Measurements from ENCODE around the gene TENM4. TPM values are rescaled to one million over a fixed set of nuclear protein-coding genes. Genes with fewer than 3 reads are reported as not detected.

The TENM4 gene
- total and polyA plus RNA-seq, 4 donors = 0.02 to 0.33 (median 0.14) TPM

DNA sequence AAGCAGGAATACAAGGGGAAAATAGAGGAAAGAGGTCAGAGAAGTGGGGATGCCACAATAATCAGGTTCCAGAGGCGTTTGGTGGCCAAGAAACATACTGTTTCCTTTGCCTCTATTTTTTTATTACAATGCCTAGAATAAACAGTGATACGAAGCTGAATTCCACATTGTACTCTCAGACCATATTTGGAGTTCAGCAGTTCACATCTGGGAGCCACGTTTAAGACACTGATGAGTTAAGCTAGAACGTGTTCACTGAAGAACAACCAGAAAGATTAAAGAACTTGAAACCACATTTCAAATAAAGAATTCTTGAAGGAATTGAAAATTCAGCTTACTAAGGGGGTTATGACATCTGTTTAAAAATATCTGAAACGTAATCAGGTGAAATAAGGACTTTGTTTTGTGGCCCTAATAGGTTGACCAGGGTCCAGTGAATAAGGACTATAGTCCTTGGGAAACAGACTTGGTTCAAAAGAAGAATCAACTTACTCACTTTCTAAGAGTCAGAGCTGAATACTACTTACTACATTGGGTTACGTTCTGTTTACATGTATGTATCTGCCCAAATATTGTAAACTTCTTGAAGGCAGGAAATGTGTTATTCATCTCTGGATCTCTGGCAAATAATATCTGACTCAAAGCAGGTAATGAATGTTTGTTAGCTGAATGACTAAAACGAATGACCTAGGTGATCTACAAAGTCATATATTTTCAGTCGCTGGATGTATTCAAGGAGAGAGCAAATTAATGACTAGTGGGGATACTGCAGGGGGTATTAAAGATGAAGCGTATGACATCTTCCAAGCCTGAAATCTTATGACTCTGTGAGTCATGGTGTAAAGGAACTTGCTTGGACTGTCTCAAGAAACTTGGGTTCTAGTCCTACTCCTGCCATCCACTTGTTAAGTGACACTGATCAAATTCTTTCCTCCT lies 619.2 kb downstream of the TENM4 start:
- Histone ChIP-seq H3K4me3 (ENCODE audit: low read depth in 1 of 3, low read length in 3 of 3) (no peak overlapping the region), H3K9ac (ENCODE audit: low read depth in 1 of 2, low read length in 2 of 2) (no peak overlapping the region), H3K27ac (ENCODE audit: low read depth in 1 of 2, low read length in 2 of 2) (no peak overlapping the region), H3K27me3 (ENCODE audit: control insufficient read depth in 4 of 4, insufficient read depth in 4 of 4, low read length in 3 of 4) (no peaks in the 10 kb centered on the region), H3K9me3 (ENCODE audit: control insufficient read depth in 4 of 4, low read length in 3 of 4) (no peaks in the 10 kb centered on the region), H3K4me1 (ENCODE audit: control insufficient read depth in 4 of 4, insufficient read depth in 4 of 4, low read length in 3 of 4) (no peaks in the 10 kb centered on the region), H3K36me3 (ENCODE audit: control insufficient read depth in 4 of 4, insufficient read depth in 3 of 4, low read depth in 1 of 4, low read length in 3 of 4) (no peaks in the 10 kb centered on the region)
- DNase-seq (ENCODE audit: low spot score) = no peak
- WGBS = 61% methylated on average over 9 of the region's 9 CpGs
- TF ChIP-seq YY1 (IDR thresholded peaks at IDR 0.05) = no peak
- TF ChIP-seq EGR1 (IDR thresholded peaks at IDR 0.05; ENCODE audit: low read depth in 2 of 2) = no peak
- TF ChIP-seq, protein P1, sequence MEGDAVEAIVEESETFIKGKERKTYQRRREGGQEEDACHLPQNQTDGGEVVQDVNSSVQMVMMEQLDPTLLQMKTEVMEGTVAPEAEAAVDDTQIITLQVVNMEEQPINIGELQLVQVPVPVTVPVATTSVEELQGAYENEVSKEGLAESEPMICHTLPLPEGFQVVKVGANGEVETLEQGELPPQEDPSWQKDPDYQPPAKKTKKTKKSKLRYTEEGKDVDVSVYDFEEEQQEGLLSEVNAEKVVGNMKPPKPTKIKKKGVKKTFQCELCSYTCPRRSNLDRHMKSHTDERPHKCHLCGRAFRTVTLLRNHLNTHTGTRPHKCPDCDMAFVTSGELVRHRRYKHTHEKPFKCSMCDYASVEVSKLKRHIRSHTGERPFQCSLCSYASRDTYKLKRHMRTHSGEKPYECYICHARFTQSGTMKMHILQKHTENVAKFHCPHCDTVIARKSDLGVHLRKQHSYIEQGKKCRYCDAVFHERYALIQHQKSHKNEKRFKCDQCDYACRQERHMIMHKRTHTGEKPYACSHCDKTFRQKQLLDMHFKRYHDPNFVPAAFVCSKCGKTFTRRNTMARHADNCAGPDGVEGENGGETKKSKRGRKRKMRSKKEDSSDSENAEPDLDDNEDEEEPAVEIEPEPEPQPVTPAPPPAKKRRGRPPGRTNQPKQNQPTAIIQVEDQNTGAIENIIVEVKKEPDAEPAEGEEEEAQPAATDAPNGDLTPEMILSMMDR (IDR thresholded peaks at IDR 0.05; ENCODE audit: low read depth, low read length, missing input control) = no peak
- TF ChIP-seq, protein P2, sequence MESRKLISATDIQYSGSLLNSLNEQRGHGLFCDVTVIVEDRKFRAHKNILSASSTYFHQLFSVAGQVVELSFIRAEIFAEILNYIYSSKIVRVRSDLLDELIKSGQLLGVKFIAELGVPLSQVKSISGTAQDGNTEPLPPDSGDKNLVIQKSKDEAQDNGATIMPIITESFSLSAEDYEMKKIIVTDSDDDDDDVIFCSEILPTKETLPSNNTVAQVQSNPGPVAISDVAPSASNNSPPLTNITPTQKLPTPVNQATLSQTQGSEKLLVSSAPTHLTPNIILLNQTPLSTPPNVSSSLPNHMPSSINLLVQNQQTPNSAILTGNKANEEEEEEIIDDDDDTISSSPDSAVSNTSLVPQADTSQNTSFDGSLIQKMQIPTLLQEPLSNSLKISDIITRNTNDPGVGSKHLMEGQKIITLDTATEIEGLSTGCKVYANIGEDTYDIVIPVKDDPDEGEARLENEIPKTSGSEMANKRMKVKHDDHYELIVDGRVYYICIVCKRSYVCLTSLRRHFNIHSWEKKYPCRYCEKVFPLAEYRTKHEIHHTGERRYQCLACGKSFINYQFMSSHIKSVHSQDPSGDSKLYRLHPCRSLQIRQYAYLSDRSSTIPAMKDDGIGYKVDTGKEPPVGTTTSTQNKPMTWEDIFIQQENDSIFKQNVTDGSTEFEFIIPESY (IDR thresholded peaks at IDR 0.05) = no peak
- no peak for TF ChIP-seq RAD21 (IDR thresholded peaks at IDR 0.05)

DNA sequence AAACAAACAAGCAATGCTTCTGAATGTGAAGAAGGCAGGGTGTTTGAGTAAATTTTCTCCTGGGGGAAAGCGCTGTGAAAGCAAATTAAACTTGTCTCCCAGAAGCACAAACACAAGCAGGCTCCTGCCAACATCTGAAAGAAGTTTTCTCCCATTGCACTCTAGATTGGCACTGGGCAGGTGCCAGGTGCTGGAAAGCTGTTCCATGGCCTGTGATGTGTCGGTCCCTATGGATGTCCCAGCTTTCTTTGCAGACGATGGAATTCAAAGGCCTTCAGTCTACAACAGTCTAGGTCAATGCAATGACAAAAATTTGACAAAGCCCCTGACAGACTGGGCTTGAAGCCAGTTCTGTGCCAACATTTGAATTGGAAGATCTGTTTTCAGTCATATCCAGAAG lies 620.1 kb downstream of the TENM4 start:
- Histone ChIP-seq H3K4me1 (ENCODE audit: control insufficient read depth in 4 of 4, insufficient read depth in 4 of 4, low read length in 3 of 4) (no peaks in the 10 kb centered on the region), H3K4me3 (ENCODE audit: low read depth in 1 of 3, low read length in 3 of 3) (no peak overlapping the region), H3K27ac (ENCODE audit: low read depth in 1 of 2, low read length in 2 of 2) (no peak overlapping the region), H3K9ac (ENCODE audit: low read depth in 1 of 2, low read length in 2 of 2) (no peak overlapping the region), H3K9me3 (ENCODE audit: control insufficient read depth in 4 of 4, low read length in 3 of 4) (no peaks in the 10 kb centered on the region), H3K36me3 (ENCODE audit: control insufficient read depth in 4 of 4, insufficient read depth in 3 of 4, low read depth in 1 of 4, low read length in 3 of 4) (no peaks in the 10 kb centered on the region), H3K27me3 (ENCODE audit: control insufficient read depth in 4 of 4, insufficient read depth in 4 of 4, low read length in 3 of 4) (no peaks in the 10 kb centered on the region)
- no peak for DNase-seq (ENCODE audit: low spot score)
- 87% methylated on average over 3 of the region's 3 CpGs for WGBS
- TF ChIP-seq, protein P1 (IDR thresholded peaks at IDR 0.05; ENCODE audit: low read depth, low read length, missing input control) = no peak
- no peak for TF ChIP-seq JUND (IDR thresholded peaks at IDR 0.05)
- TF ChIP-seq NR2F2 (IDR thresholded peaks at IDR 0.05) = no peak
- TF ChIP-seq RAD21 (IDR thresholded peaks at IDR 0.05) = no peak
- no peak for TF ChIP-seq HNF4G (IDR thresholded peaks at IDR 0.05)
- TF ChIP-seq, protein P3, sequence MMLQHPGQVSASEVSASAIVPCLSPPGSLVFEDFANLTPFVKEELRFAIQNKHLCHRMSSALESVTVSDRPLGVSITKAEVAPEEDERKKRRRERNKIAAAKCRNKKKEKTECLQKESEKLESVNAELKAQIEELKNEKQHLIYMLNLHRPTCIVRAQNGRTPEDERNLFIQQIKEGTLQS (IDR thresholded peaks at IDR 0.05) = no peak
- TF ChIP-seq, protein P4, sequence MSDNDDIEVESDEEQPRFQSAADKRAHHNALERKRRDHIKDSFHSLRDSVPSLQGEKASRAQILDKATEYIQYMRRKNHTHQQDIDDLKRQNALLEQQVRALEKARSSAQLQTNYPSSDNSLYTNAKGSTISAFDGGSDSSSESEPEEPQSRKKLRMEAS (IDR thresholded peaks at IDR 0.05) = no peak
- TF ChIP-seq HNF4A (conservative IDR thresholded peaks at IDR 0.05) = no peak
- no peak for TF ChIP-seq TAF1 (conservative IDR thresholded peaks at IDR 0.05)
- TF ChIP-seq FOXA1 (IDR thresholded peaks at IDR 0.05) = no peak
